ENCODE measurements around the gene OR6Q1. TPM values are rescaled to one million over a fixed set of nuclear protein-coding genes. Genes with fewer than 3 reads are reported as not detected.

Gene OR6Q1
- total RNA-seq, 2 donors from 2014 or later = not detected

- no peaks in the 10 kb centered on the region for H3K9me3 ChIP-seq (ENCODE audit: control insufficient read depth, low read length, poor library complexity, severe bottlenecking)
- Mint-ChIP-seq H3K4me1 (no peaks in the 10 kb centered on the region), H3K27ac (no peak overlapping the region), H3K27me3 (peaks cover 36% of the 10 kb centered on the region), H3K36me3 (ENCODE audit: low read depth) (no peaks in the 10 kb centered on the region), H3K4me3 (no peak overlapping the region)
- ATAC-seq = no peak
- DNase-seq = no peak
These were observed 3.4 kb upstream of the OR6Q1 start for GRCh38 chr11:58027341-58027740.

- H3K9me3 ChIP-seq (ENCODE audit: control insufficient read depth, low read length, poor library complexity, severe bottlenecking) = no peaks in the 10 kb centered on the region
- DNase-seq (no peak), ATAC-seq (no peak)
- no peaks in the 10 kb centered on the region for H3K36me3 Mint-ChIP-seq (ENCODE audit: low read depth)
- no peak overlapping the region for H3K27ac Mint-ChIP-seq
- H3K4me3 Mint-ChIP-seq = no peak overlapping the region
- H3K4me1 Mint-ChIP-seq = no peaks in the 10 kb centered on the region
- H3K27me3 Mint-ChIP-seq = peaks cover 28% of the 10 kb centered on the region
These were observed 1.9 kb upstream of the OR6Q1 start for GRCh38 chr11:58028687-58029411.

GRCh38 chr11:58034471-58034870 is 3.7 kb downstream of the OR6Q1 start:
- peaks cover 3% of the 10 kb centered on the region for H3K9me3 ChIP-seq (ENCODE audit: control insufficient read depth, low read length, poor library complexity, severe bottlenecking)
- ATAC-seq = no peak
- H3K4me3 Mint-ChIP-seq = no peak overlapping the region
- DNase-seq = no peak
- no peaks in the 10 kb centered on the region for H3K4me1 Mint-ChIP-seq
- H3K27ac Mint-ChIP-seq = no peak overlapping the region
- peaks cover 20% of the 10 kb centered on the region for H3K27me3 Mint-ChIP-seq
- no peaks in the 10 kb centered on the region for H3K36me3 Mint-ChIP-seq (ENCODE audit: low read depth)

GRCh38 chr11:58039589-58039988 is 8.8 kb downstream of the OR6Q1 start:
- Mint-ChIP-seq H3K27ac (no peak overlapping the region), H3K4me3 (no peak overlapping the region), H3K4me1 (no peaks in the 10 kb centered on the region), H3K27me3 (no peaks in the 10 kb centered on the region), H3K36me3 (ENCODE audit: low read depth) (no peaks in the 10 kb centered on the region)
- no peak for DNase-seq
- H3K9me3 ChIP-seq (ENCODE audit: control insufficient read depth, low read length, poor library complexity, severe bottlenecking) = peaks cover 3% of the 10 kb centered on the region
- no peak for ATAC-seq

- Mint-ChIP-seq H3K4me1 (no peaks in the 10 kb centered on the region), H3K36me3 (ENCODE audit: low read depth) (no peaks in the 10 kb centered on the region), H3K27me3 (no peaks in the 10 kb centered on the region), H3K27ac (no peak overlapping the region), H3K4me3 (no peak overlapping the region)
- no peaks in the 10 kb centered on the region for H3K9me3 ChIP-seq (ENCODE audit: control insufficient read depth, low read length, poor library complexity, severe bottlenecking)
- no peak for DNase-seq
- no peak for ATAC-seq
These were observed 12.6 kb downstream of the OR6Q1 start for GRCh38 chr11:58043379-58043778.

- no peaks in the 10 kb centered on the region for H3K4me1 Mint-ChIP-seq
- no peaks in the 10 kb centered on the region for H3K27me3 Mint-ChIP-seq
- no peaks in the 10 kb centered on the region for H3K9me3 ChIP-seq (ENCODE audit: control insufficient read depth, low read length, poor library complexity, severe bottlenecking)
- ATAC-seq = no peak
- H3K36me3 Mint-ChIP-seq (ENCODE audit: low read depth) = no peaks in the 10 kb centered on the region
- no peak overlapping the region for H3K27ac Mint-ChIP-seq
- H3K4me3 Mint-ChIP-seq = no peak overlapping the region
- DNase-seq = no peak
These were observed 15.5 kb downstream of the OR6Q1 start for GRCh38 chr11:58046231-58046630.

- Mint-ChIP-seq H3K36me3 (ENCODE audit: low read depth) (no peaks in the 10 kb centered on the region), H3K4me3 (no peak overlapping the region), H3K27ac (no peak overlapping the region), H3K27me3 (no peaks in the 10 kb centered on the region), H3K4me1 (no peaks in the 10 kb centered on the region)
- ATAC-seq = no peak
- DNase-seq = no peak
- H3K9me3 ChIP-seq (ENCODE audit: control insufficient read depth, low read length, poor library complexity, severe bottlenecking) = no peaks in the 10 kb centered on the region
These were observed 17.1 kb downstream of the OR6Q1 start for GRCh38 chr11:58047818-58048217.

GRCh38 chr11:58055806-58056401 is 25.2 kb downstream of the OR6Q1 start:
- Mint-ChIP-seq H3K4me3 (no peak overlapping the region), H3K36me3 (ENCODE audit: low read depth) (no peaks in the 10 kb centered on the region), H3K27ac (no peak overlapping the region), H3K4me1 (no peaks in the 10 kb centered on the region), H3K27me3 (peaks cover 10% of the 10 kb centered on the region)
- DNase-seq = no peak
- no peak for ATAC-seq
- H3K9me3 ChIP-seq (ENCODE audit: control insufficient read depth, low read length, poor library complexity, severe bottlenecking) = no peaks in the 10 kb centered on the region

GRCh38 chr11:58057481-58057880 is 26.7 kb downstream of the OR6Q1 start:
- Mint-ChIP-seq H3K27ac (no peak overlapping the region), H3K4me1 (no peaks in the 10 kb centered on the region), H3K36me3 (ENCODE audit: low read depth) (no peaks in the 10 kb centered on the region), H3K27me3 (peaks cover 15% of the 10 kb centered on the region), H3K4me3 (no peak overlapping the region)
- H3K9me3 ChIP-seq (ENCODE audit: control insufficient read depth, low read length, poor library complexity, severe bottlenecking) = no peaks in the 10 kb centered on the region
- ATAC-seq (no peak), DNase-seq (no peak)

GRCh38 chr11:58058276-58059006 is 27.7 kb downstream of the OR6Q1 start:
- no peaks in the 10 kb centered on the region for H3K4me1 Mint-ChIP-seq
- H3K27me3 Mint-ChIP-seq = peaks cover 15% of the 10 kb centered on the region
- no peak overlapping the region for H3K27ac Mint-ChIP-seq
- H3K4me3 Mint-ChIP-seq = no peak overlapping the region
- H3K9me3 ChIP-seq (ENCODE audit: control insufficient read depth, low read length, poor library complexity, severe bottlenecking) = no peaks in the 10 kb centered on the region
- no peak for DNase-seq
- ATAC-seq = no peak
- H3K36me3 Mint-ChIP-seq (ENCODE audit: low read depth) = no peaks in the 10 kb centered on the region

- Mint-ChIP-seq H3K4me3 (no peak overlapping the region), H3K27ac (no peak overlapping the region), H3K4me1 (no peaks in the 10 kb centered on the region), H3K27me3 (peaks cover 15% of the 10 kb centered on the region), H3K36me3 (ENCODE audit: low read depth) (no peaks in the 10 kb centered on the region)
- no peak for ATAC-seq
- no peak for DNase-seq
- H3K9me3 ChIP-seq (ENCODE audit: control insufficient read depth, low read length, poor library complexity, severe bottlenecking) = no peaks in the 10 kb centered on the region
These were observed 28.2 kb downstream of the OR6Q1 start for GRCh38 chr11:58059007-58059350.

- Mint-ChIP-seq H3K27ac (no peak overlapping the region), H3K4me1 (no peaks in the 10 kb centered on the region), H3K27me3 (peaks cover 27% of the 10 kb centered on the region), H3K36me3 (ENCODE audit: low read depth) (no peaks in the 10 kb centered on the region), H3K4me3 (no peak overlapping the region)
- DNase-seq (no peak), ATAC-seq (no peak)
- no peaks in the 10 kb centered on the region for H3K9me3 ChIP-seq (ENCODE audit: control insufficient read depth, low read length, poor library complexity, severe bottlenecking)
These were observed 29.8 kb downstream of the OR6Q1 start for GRCh38 chr11:58060535-58060934.

- DNase-seq = no peak
- H3K9me3 ChIP-seq (ENCODE audit: control insufficient read depth, low read length, poor library complexity, severe bottlenecking) = no peaks in the 10 kb centered on the region
- no peaks in the 10 kb centered on the region for H3K4me1 Mint-ChIP-seq
- no peak for ATAC-seq
- H3K27me3 Mint-ChIP-seq = peaks cover 27% of the 10 kb centered on the region
- no peak overlapping the region for H3K27ac Mint-ChIP-seq
- H3K4me3 Mint-ChIP-seq = no peak overlapping the region
- H3K36me3 Mint-ChIP-seq (ENCODE audit: low read depth) = no peaks in the 10 kb centered on the region
These were observed 30.4 kb downstream of the OR6Q1 start for GRCh38 chr11:58060939-58061672.

Data from T-helper 17 cell (primary cell).